PC-3 (cell line): Measurements from ENCODE around the gene NLE1. TPM values are rescaled to one million over a fixed set of nuclear protein-coding genes. Genes with fewer than 3 reads are reported as not detected.
A peak's percentile ranks its signal among the peaks of the same experiment; 100 is the strongest.

ENCODE experiments used
- ATAC-seq: fragments of 200-7000 bp; cut with Tn5 transposase; 2 replicates; pipeline ENCODE4 v1.9.1; 2020; ENCODE audit warnings: mild to moderate bottlenecking, moderate library complexity
- BruUV-seq: library from RNA; stranded (reverse); fragments of 400-500 nt; replicated peaks from 2 replicates; lab custom pipeline; 2021; lab: Mats Ljungman, UMichigan
- CTCF ChIA-PET: fragments of 300-600 bp; sonication (Branson Sonifier 250); formaldehyde crosslinking; loops from one replicate; lab custom pipeline; 2022; ENCODE audit warnings: antibody characterized with exemption; lab: Charles Lee
- POLR2A ChIA-PET: fragments of 300-600 bp; sonication (Branson Sonifier 250); formaldehyde crosslinking; loops from one replicate; lab custom pipeline; 2022; ENCODE audit warnings: antibody characterized with exemption; ENCODE audit not compliant: unreplicated experiment; lab: Charles Lee
- DNase-seq: peaks from one replicate; pipeline ENCODE4 v3.0.0-alpha.2; 2015
- H2AFZ ChIP-seq: fragments of 300-600 bp; sonication (generic); 2 replicates; pipeline ENCODE4 v1.6.0; 2016; ENCODE audit warnings: antibody characterized with exemption, low read length
- H3F3A ChIP-seq: fragments of 300-600 bp; sonication (generic); one replicate; pipeline ENCODE4 v1.6.0; 2017; ENCODE audit warnings: antibody characterized with exemption, low read length, control low read depth, mild to moderate bottlenecking; ENCODE audit not compliant: unreplicated experiment
- H3K27ac ChIP-seq: fragments of 300-600 bp; sonication (generic); 2 replicates; pipeline ENCODE4 v1.5.1; 2016; ENCODE audit warnings: mild to moderate bottlenecking, low read length
- H3K27me3 ChIP-seq: fragments of 300-600 bp; sonication (generic); 2 replicates; pipeline ENCODE4 v1.6.1; 2016; ENCODE audit warnings: low read length, mixed read lengths
- H3K36me3 ChIP-seq: fragments of 300-600 bp; sonication (generic); 2 replicates; pipeline ENCODE4 v1.6.1; 2016; ENCODE audit warnings: low read depth, mixed run types, low read length, mixed read lengths
- H3K4me1 ChIP-seq: fragments of 300-600 bp; sonication (generic); 2 replicates; pipeline ENCODE4 v1.5.1; 2016; ENCODE audit warnings: low read length; ENCODE audit not compliant: insufficient read depth
- H3K4me2 ChIP-seq: fragments of 300-600 bp; sonication (generic); 2 replicates; pipeline ENCODE4 v1.6.0; 2016; ENCODE audit warnings: low read length
- H3K4me3 ChIP-seq: fragments of 300-600 bp; sonication (generic); 2 replicates; pipeline ENCODE4 v1.5.1; 2016; ENCODE audit warnings: mild to moderate bottlenecking, low read length, mixed read lengths
- H3K79me2 ChIP-seq: fragments of 300-600 bp; sonication (generic); 2 replicates; pipeline ENCODE4 v1.6.1; 2017; ENCODE audit warnings: low read length, mixed read lengths
- H3K9ac ChIP-seq: fragments of 300-600 bp; sonication (generic); 2 replicates; pipeline ENCODE4 v1.6.0; 2016; ENCODE audit warnings: mild to moderate bottlenecking, low read length
- H3K9me2 ChIP-seq: fragments of 300-600 bp; sonication (generic); replicated peaks from 2 replicates; pipeline ENCODE4 v1.6.1; 2016; ENCODE audit warnings: mixed run types, low read length, mixed read lengths
- H3K9me3 ChIP-seq: fragments of 300-600 bp; sonication (generic); 2 replicates; pipeline ENCODE4 v1.6.1; 2016; ENCODE audit warnings: low read length, mixed read lengths
- H4K20me1 ChIP-seq: fragments of 300-600 bp; sonication (generic); 2 replicates; pipeline ENCODE4 v1.6.1; 2016; ENCODE audit warnings: low read length, mixed read lengths
- EZH2 ChIP-seq: fragments of 300-600 bp; sonication (generic); IDR thresholded peaks from one replicate; pipeline ENCODE4 v1.6.1; 2017; ENCODE audit warnings: antibody characterized with exemption, mild to moderate bottlenecking, low read length; ENCODE audit not compliant: unreplicated experiment
- EZH2phosphoT487 ChIP-seq: fragments of 300-600 bp; sonication (generic); IDR thresholded peaks from 2 replicates; pipeline ENCODE4 v1.6.1; 2018; ENCODE audit warnings: mild to moderate bottlenecking, antibody characterized with exemption, low read length, borderline replicate concordance
- intact Hi-C: fragments of 100-400 bp; cut with micrococcal nuclease; formaldehyde crosslinking; loops from 2 replicates; pipeline ENCODE4 v1.9.0; 2023
- total RNA-seq: library from RNA; depleted of rRNA; stranded (reverse); fragments of >200 nt; gene quantifications from 2 replicates; pipeline ENCODE4 v1.2.3, GENCODE V29; 2014
- TF ChIP-seq, protein P1 (sequence below): fragments of 300-600 bp; sonication (generic); conservative IDR thresholded peaks from 2 replicates; pipeline ENCODE4 v1.5.1; 2017; ENCODE audit warnings: antibody characterized with exemption, low read depth, mild to moderate bottlenecking, low read length

Gene NLE1
- total RNA-seq, 1 experiment from 2014 or later: 18.6 TPM

DNA sequence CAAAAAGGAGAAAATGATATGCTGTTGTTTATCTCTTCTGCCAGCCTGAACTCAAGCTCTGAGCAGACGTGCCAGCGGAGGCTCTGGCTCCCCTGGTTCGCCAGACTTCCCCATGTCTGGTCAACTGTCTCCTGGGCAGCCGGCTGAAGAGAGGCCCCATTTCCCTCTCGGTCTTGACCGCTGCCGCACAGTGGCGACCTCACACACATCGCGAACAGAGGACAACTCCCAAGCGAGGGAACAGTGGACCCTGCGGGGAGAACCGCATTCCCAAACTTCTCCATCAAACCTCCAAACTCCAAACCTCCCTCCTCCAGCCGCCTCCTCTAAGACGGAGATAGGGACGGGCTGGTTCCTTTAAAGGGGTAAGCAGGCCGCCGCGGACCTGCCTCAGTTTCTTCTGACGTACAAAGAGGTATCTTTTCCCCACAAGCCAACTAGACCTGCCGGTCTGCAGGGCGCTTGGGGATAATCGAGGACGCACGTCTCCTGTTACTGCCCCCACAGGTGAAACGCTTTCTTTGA lies 53.7 kb downstream of the NLE1 start:
- peak overlapping the region; percentile 88 for H3K4me3 ChIP-seq
- H3K9me2 ChIP-seq: no peaks in the 10 kb centered on the region
- H3K27ac ChIP-seq: peak overlapping the region; percentile 99
- peaks cover 6% of the 10 kb centered on the region for H3F3A ChIP-seq
- H3K4me2 ChIP-seq: peak overlapping the region; percentile 96
- BruUV-seq: TSS peak; percentile 52
- ChIA-PET CTCF (no interaction called here), POLR2A (interaction anchor here (0.6 kb wide), 1 partner anchor 21 kb away, joined by 3 read pairs; no protein-coding TSS in a partner anchor)
- peaks cover 47% of the 10 kb centered on the region for H3K4me1 ChIP-seq
- TF ChIP-seq EZH2phosphoT487 (no peak), EZH2 (no peak)
- TF ChIP-seq, protein P1, sequence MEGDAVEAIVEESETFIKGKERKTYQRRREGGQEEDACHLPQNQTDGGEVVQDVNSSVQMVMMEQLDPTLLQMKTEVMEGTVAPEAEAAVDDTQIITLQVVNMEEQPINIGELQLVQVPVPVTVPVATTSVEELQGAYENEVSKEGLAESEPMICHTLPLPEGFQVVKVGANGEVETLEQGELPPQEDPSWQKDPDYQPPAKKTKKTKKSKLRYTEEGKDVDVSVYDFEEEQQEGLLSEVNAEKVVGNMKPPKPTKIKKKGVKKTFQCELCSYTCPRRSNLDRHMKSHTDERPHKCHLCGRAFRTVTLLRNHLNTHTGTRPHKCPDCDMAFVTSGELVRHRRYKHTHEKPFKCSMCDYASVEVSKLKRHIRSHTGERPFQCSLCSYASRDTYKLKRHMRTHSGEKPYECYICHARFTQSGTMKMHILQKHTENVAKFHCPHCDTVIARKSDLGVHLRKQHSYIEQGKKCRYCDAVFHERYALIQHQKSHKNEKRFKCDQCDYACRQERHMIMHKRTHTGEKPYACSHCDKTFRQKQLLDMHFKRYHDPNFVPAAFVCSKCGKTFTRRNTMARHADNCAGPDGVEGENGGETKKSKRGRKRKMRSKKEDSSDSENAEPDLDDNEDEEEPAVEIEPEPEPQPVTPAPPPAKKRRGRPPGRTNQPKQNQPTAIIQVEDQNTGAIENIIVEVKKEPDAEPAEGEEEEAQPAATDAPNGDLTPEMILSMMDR: 0 out of 2 replicates have a peak, but pooled peaks have one; percentile 14
- peak; percentile 21 for ATAC-seq
- no peaks in the 10 kb centered on the region for H3K9me3 ChIP-seq
- no peaks in the 10 kb centered on the region for H3K36me3 ChIP-seq
- H3K27me3 ChIP-seq: no peaks in the 10 kb centered on the region
- DNase-seq: no peak
- H3K79me2 ChIP-seq: peaks cover 47% of the 10 kb centered on the region
- H2AFZ ChIP-seq: 0 out of 2 replicates have a peak overlapping the region, but pooled peaks have one; percentile 0
- peak overlapping the region; percentile 100 for H3K9ac ChIP-seq
- H4K20me1 ChIP-seq: no peaks in the 10 kb centered on the region
- intact Hi-C loops: loop anchor here (5.0 kb wide), 1 partner anchor 66 kb away; no protein-coding TSS in a partner anchor

DNA sequence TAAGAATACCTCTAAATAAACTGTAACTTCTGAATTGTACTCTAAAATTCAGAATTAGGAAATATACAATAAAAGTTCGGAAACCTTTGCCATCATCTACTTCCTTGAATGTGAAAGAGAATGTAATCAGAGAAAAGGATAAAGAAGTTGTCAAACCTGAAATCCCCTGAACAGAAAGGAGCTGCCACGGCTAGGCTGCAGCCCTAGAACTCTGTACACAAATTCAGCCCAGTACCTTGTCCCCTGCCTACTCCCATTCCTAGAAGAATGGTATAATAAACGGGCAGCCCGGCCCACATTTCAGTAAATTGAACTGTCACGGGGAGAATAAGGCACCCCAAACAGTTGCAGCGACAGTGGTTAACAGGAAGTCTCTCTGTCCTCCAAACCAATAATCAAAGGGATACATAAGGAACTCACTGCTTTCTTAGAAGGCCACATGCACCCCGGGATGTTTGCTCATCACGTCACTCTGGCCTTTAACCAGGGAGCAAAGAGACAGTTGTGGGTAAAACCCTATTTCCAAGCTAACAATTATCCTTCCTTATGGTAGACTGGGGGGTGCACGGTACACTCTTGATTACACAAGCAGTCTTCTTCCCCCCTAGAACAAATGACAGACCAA lies 54.3 kb downstream of the NLE1 start:
- no peak overlapping the region for H2AFZ ChIP-seq
- H3K9me2 ChIP-seq: no peaks in the 10 kb centered on the region
- H3K27ac ChIP-seq: peak overlapping the region; percentile 99
- no peak for TF ChIP-seq EZH2phosphoT487
- TF ChIP-seq EZH2: no peak
- TF ChIP-seq, protein P1: no peak
- no peaks in the 10 kb centered on the region for H4K20me1 ChIP-seq
- H3F3A ChIP-seq: peaks cover 12% of the 10 kb centered on the region
- ChIA-PET POLR2A (interaction anchor here (0.6 kb wide), 1 partner anchor 20 kb away, joined by 3 read pairs; no protein-coding TSS in a partner anchor), CTCF (no interaction called here)
- ATAC-seq (no peak), DNase-seq (peak; percentile 47)
- H3K27me3 ChIP-seq: no peaks in the 10 kb centered on the region
- peaks cover 53% of the 10 kb centered on the region for H3K4me1 ChIP-seq
- peak overlapping the region; percentile 96 for H3K4me2 ChIP-seq
- intact Hi-C loops: loop anchor here (5.0 kb wide), 1 partner anchor 66 kb away; no protein-coding TSS in a partner anchor
- no peaks in the 10 kb centered on the region for H3K9me3 ChIP-seq
- no peaks in the 10 kb centered on the region for H3K36me3 ChIP-seq
- peaks cover 53% of the 10 kb centered on the region for H3K79me2 ChIP-seq
- no TSS peak for BruUV-seq
- H3K9ac ChIP-seq: peak overlapping the region; percentile 100
- H3K4me3 ChIP-seq: peak overlapping the region; percentile 88
